Natural killer cell (primary cell): ENCODE measurements around the gene PCCA. TPM values are rescaled to one million over a fixed set of nuclear protein-coding genes. Genes with fewer than 3 reads are reported as not detected.

Source experiments
- ATAC-seq, 3 donors: fragments of 150-1000 bp in 2 of 3; fragments of 200-7000 bp in 1 of 3; cut with Tn5 transposase; 1 replicate in 1 of 3; 2 replicates in 2 of 3; pipeline ENCODE4 v1.10.0; 2021; ENCODE audit warnings: mild to moderate bottlenecking in 2 of 3, moderate library complexity in 2 of 3
- DNase-seq, 2 donors: peaks; one replicate each; pipeline versions ENCODE4 v3.0.0 to v3.0.0-alpha.2; 2013 to 2021; ENCODE audit warnings: mixed read lengths in 1 of 2
- H3K27ac ChIP-seq: one replicate; pipeline ENCODE4 v1.5.1; 2013; ENCODE audit warnings: mild to moderate bottlenecking, low read length
- H3K27me3 ChIP-seq: one replicate; pipeline ENCODE4 v1.6.1; 2013; ENCODE audit warnings: low read length; ENCODE audit not compliant: control insufficient read depth, insufficient read depth
- H3K36me3 ChIP-seq: one replicate; pipeline ENCODE4 v1.6.1; 2013; ENCODE audit warnings: low read length; ENCODE audit not compliant: control insufficient read depth, insufficient read depth
- H3K4me1 ChIP-seq: one replicate; pipeline ENCODE4 v1.6.1; 2013; ENCODE audit warnings: low read length; ENCODE audit not compliant: control insufficient read depth, insufficient read depth
- H3K4me3 ChIP-seq: one replicate; pipeline ENCODE4 v1.5.1; 2013; ENCODE audit warnings: low read length
- H3K9me3 ChIP-seq: one replicate; pipeline ENCODE4 v1.6.1; 2013; ENCODE audit warnings: low read length; ENCODE audit not compliant: control insufficient read depth, insufficient read depth
- H3K27ac Mint-ChIP-seq, 2 donors: one replicate each; pipeline ENCODE4 v1.8.0; 2022; ENCODE audit warnings: mild to moderate bottlenecking in 2 of 2, mixed read lengths in 2 of 2, moderate library complexity in 1 of 2
- H3K27me3 Mint-ChIP-seq, 2 donors: one replicate each; pipeline ENCODE4 v1.8.0; 2022; ENCODE audit warnings: low read depth in 2 of 2, mixed read lengths in 2 of 2
- H3K36me3 Mint-ChIP-seq: one replicate; pipeline ENCODE4 v1.8.0; 2022; ENCODE audit warnings: mixed read lengths
- H3K4me1 Mint-ChIP-seq, 2 donors: one replicate each; pipeline ENCODE4 v1.8.0; 2022; ENCODE audit warnings: mixed read lengths in 2 of 2
- H3K4me3 Mint-ChIP-seq: one replicate; pipeline ENCODE4 v1.8.0; 2022; ENCODE audit warnings: mild to moderate bottlenecking, moderate library complexity, mixed read lengths
- H3K9me3 Mint-ChIP-seq, 2 donors: one replicate each; pipeline ENCODE4 v1.8.0; 2022; ENCODE audit warnings: mixed read lengths in 2 of 2
- WGBS: methylation state at CpG from one replicate; pipeline ENCODE4 v1.1.7; 2013; ENCODE audit warnings: missing lambda C conversion rate; ENCODE audit not compliant: insufficient coverage; 5-methylcytosine and 5-hydroxymethylcytosine counted together
- intact Hi-C: fragments of 100-400 bp; cut with micrococcal nuclease; formaldehyde crosslinking; loops from one replicate; pipeline ENCODE4 v1.14.2; 2022
- total RNA-seq, 4 donors: library from RNA; stranded (reverse); fragments of 120-200 nt in 1 of 4; gene quantifications; one replicate each; pipeline versions ENCODE4 v1.2.3 to v1.2.4, GENCODE V29; 2013 to 2022
- TF ChIP-seq, protein P1 (sequence below): fragments of 200-600 bp; IDR thresholded peaks from one replicate; pipeline ENCODE4 v1.8.0; 2022; ENCODE audit warnings: antibody characterized with exemption

Gene PCCA
- total RNA-seq, 3 donors from 2014 or later (not counting 1 experiment from before 2014, with no cell fraction given), result 25.5 to 28.5 (median 28.2) TPM

DNA sequence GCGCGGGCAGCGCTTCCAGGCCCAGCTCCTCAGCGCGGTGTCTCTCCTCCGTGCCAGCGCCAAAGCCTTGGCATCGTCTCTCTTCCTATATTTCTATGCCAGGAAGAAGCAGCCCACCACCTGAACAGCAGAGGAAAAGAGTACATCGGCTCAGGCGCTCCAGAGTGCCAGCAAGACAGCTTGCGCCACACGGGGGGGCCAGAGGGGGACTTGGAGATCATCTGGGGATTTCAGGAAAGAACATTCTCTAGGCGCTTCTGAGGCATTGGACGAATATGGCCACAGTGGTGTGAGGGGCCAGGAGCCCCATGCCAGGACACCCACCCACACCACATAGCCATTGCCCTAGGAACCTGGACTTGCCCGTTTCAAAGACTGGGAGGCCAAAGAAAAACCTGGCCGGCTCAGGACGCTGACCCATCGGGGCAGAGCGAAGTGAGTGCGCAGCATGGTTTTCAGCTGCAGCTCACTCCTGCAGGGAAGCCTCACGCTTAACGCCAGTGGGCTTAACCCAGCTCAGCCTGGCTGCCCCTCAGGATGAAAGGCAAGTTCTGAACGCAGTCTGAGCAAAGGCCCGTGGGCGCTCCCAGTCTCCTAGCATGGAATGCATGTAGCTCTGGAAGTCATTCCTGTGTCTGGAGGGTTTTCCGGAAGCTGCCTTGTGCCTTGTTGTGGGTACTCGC, 437.6 kb downstream of the PCCA start:
- H3K27ac Mint-ChIP-seq, result no peak overlapping the region
- no peaks in the 10 kb centered on the region for H3K27me3 ChIP-seq
- TF ChIP-seq, protein P1, sequence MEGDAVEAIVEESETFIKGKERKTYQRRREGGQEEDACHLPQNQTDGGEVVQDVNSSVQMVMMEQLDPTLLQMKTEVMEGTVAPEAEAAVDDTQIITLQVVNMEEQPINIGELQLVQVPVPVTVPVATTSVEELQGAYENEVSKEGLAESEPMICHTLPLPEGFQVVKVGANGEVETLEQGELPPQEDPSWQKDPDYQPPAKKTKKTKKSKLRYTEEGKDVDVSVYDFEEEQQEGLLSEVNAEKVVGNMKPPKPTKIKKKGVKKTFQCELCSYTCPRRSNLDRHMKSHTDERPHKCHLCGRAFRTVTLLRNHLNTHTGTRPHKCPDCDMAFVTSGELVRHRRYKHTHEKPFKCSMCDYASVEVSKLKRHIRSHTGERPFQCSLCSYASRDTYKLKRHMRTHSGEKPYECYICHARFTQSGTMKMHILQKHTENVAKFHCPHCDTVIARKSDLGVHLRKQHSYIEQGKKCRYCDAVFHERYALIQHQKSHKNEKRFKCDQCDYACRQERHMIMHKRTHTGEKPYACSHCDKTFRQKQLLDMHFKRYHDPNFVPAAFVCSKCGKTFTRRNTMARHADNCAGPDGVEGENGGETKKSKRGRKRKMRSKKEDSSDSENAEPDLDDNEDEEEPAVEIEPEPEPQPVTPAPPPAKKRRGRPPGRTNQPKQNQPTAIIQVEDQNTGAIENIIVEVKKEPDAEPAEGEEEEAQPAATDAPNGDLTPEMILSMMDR, result no peak
- H3K4me1 ChIP-seq, result no peaks in the 10 kb centered on the region
- ATAC-seq (no peak), DNase-seq (no peak)
- H3K36me3 Mint-ChIP-seq, result peaks cover 7% of the 10 kb centered on the region
- intact Hi-C loops, result no loop called here
- H3K4me3 Mint-ChIP-seq, result no peak overlapping the region
- peaks cover 9% of the 10 kb centered on the region for H3K36me3 ChIP-seq
- no peaks in the 10 kb centered on the region for H3K9me3 ChIP-seq
- no peak overlapping the region for H3K27ac ChIP-seq
- H3K4me1 Mint-ChIP-seq, result peaks cover 0 to 4% of the 10 kb centered on the region in 2 donors
- no peak overlapping the region for H3K4me3 ChIP-seq
- no peaks in the 10 kb centered on the region for H3K9me3 Mint-ChIP-seq
- 90% methylated on average over 27 of the region's 27 CpGs for WGBS
- H3K27me3 Mint-ChIP-seq, result no peaks in the 10 kb centered on the region

DNA sequence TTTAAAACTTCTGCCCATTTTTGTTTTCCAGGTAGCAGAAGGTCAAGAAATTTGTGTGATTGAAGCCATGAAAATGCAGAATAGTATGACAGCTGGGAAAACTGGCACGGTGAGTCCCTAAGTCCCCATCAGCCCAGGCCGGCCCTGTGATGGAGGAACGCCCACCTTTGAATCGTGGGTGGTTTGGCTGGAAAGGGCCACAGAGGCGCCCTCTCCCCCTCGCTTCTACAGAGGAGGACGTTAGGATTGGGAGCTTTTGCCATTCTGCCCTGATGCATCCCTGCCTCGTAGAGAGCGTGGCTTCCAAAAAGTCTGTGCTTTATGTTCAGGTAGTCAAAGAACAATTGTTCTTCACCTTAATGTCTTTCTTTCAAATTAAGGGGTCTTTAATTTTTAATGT, 438.8 kb downstream of the PCCA start:
- Mint-ChIP-seq H3K9me3 (no peaks in the 10 kb centered on the region), H3K27me3 (no peaks in the 10 kb centered on the region), H3K36me3 (peaks cover 7% of the 10 kb centered on the region), H3K4me1 (peaks cover 0 to 4% of the 10 kb centered on the region in 2 donors), H3K4me3 (no peak overlapping the region), H3K27ac (no peak overlapping the region)
- DNase-seq (no peak), ATAC-seq (no peak)
- 97% methylated on average over 9 of the region's 9 CpGs for WGBS
- Histone ChIP-seq H3K4me1 (no peaks in the 10 kb centered on the region), H3K27me3 (no peaks in the 10 kb centered on the region), H3K4me3 (no peak overlapping the region), H3K27ac (no peak overlapping the region), H3K9me3 (no peaks in the 10 kb centered on the region), H3K36me3 (peaks cover 9% of the 10 kb centered on the region)
- intact Hi-C loops, result no loop called here
- TF ChIP-seq, protein P1, result no peak

- Mint-ChIP-seq H3K36me3 (peaks cover 7% of the 10 kb centered on the region), H3K9me3 (no peaks in the 10 kb centered on the region), H3K27me3 (no peaks in the 10 kb centered on the region), H3K4me1 (peaks cover 0 to 4% of the 10 kb centered on the region in 2 donors), H3K27ac (no peak overlapping the region), H3K4me3 (no peak overlapping the region)
- Histone ChIP-seq H3K27me3 (no peaks in the 10 kb centered on the region), H3K4me1 (no peaks in the 10 kb centered on the region), H3K36me3 (peaks cover 9% of the 10 kb centered on the region), H3K27ac (no peak overlapping the region), H3K4me3 (no peak overlapping the region), H3K9me3 (no peaks in the 10 kb centered on the region)
- TF ChIP-seq, protein P1, result no peak
- intact Hi-C loops, result no loop called here
- no peak for ATAC-seq
- no peak for DNase-seq
- WGBS, result 96% methylated on average over 9 of the region's 9 CpGs
Observed at GRCh38 chr13:100528353-100528752, 439.5 kb downstream of the PCCA start.

DNA sequence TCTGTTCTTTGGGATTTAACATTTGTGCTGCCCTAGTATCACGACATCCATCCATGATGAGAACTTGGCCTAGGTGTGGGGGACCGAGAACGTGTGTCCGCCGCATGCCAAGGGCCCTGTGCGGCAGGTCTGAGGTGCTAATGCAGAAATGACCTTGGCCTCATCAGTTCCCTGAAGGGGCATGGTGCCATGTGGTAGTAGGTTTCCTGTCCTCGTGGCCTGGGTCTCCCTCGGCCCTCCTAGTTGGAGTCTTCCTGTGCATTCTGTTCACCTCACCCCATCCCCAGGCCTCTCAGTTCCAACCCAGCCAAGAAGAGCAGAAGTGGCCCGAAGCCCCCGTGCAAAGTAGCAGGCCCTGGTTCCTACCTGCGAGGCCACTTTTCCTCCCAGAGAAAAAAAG, 439.9 kb downstream of the PCCA start:
- DNase-seq, result no peak
- no peak for ATAC-seq
- peaks cover 7% of the 10 kb centered on the region for H3K36me3 Mint-ChIP-seq

More for the DNA sequence above, 439.9 kb downstream of the PCCA start:
- H3K36me3 ChIP-seq, result peaks cover 9% of the 10 kb centered on the region
- WGBS, result 89% methylated on average over 11 of the region's 11 CpGs
- no peak overlapping the region for H3K27ac ChIP-seq
- TF ChIP-seq, protein P1, result no peak
- H3K4me1 ChIP-seq, result no peaks in the 10 kb centered on the region
- intact Hi-C loops, result no loop called here
- Mint-ChIP-seq H3K9me3 (no peaks in the 10 kb centered on the region), H3K4me1 (peaks cover 0 to 4% of the 10 kb centered on the region in 2 donors), H3K4me3 (no peak overlapping the region), H3K27ac (no peak overlapping the region), H3K27me3 (no peaks in the 10 kb centered on the region)
- H3K27me3 ChIP-seq, result no peaks in the 10 kb centered on the region
- no peak overlapping the region for H3K4me3 ChIP-seq
- no peaks in the 10 kb centered on the region for H3K9me3 ChIP-seq
